Endothelial cell of umbilical vein (primary cell): ENCODE data around the gene AQP7. TPM values are rescaled to one million over a fixed set of nuclear protein-coding genes. Genes with fewer than 3 reads are reported as not detected.

Experiments
- BruUV-seq: library from RNA; stranded (reverse); fragments of 400-500 nt; replicated peaks from 2 replicates; lab custom pipeline; 2021; lab: Mats Ljungman, UMichigan
- CTCF ChIA-PET: fragments of 300-600, 350-600 bp; sonication (Branson Sonifier 250); formaldehyde crosslinking; loops from one replicate; lab custom pipeline; 2021; ENCODE audit warnings: antibody characterized with exemption, inconsistent platforms; lab: Charles Lee
- POLR2A ChIA-PET: fragments of 300-600, 350-600 bp; sonication (Branson Sonifier 250); formaldehyde crosslinking; loops from one replicate; lab custom pipeline; 2021; ENCODE audit warnings: antibody characterized with exemption, inconsistent platforms; lab: Charles Lee
- DNase-seq: peaks from one replicate; pipeline ENCODE4 v3.0.0-alpha.2; 2011; ENCODE audit warnings: low read depth, low spot score
- FAIRE-seq: peaks from 2 replicates; lab custom pipeline; 2011; peaks lifted over from hg19 to GRCh38; lab: Jason Lieb, UNC
- H2AFZ ChIP-seq: 2 replicates; pipeline ENCODE4 v1.6.0; 2012; ENCODE audit warnings: low read depth, low read length, control low read depth, inconsistent platforms
- H3K27ac ChIP-seq: 2 replicates; pipeline ENCODE4 v1.5.1; 2011; ENCODE audit warnings: low read depth, mild to moderate bottlenecking, control low read depth, low read length, moderate library complexity; ENCODE audit not compliant: insufficient read depth
- H3K27me3 ChIP-seq, 2 experiments: 2 replicates each; pipeline versions ENCODE4 v1.6.0 to v1.6.1; 2011; ENCODE audit warnings: low read length in 2 of 2, mixed read lengths in 1 of 2; ENCODE audit not compliant: control insufficient read depth in 2 of 2, insufficient read depth in 2 of 2
- H3K36me3 ChIP-seq, 2 experiments: 2 replicates in 1 of 2; 3 replicates in 1 of 2; pipeline ENCODE4 v1.5.1; 2011; ENCODE audit warnings: low read length in 2 of 2, mild to moderate bottlenecking in 1 of 2, moderate library complexity in 1 of 2; ENCODE audit not compliant: control insufficient read depth in 2 of 2, insufficient read depth in 2 of 2; ENCODE audit errors: extremely low read depth in 1 of 2
- H3K4me1 ChIP-seq: 3 replicates; pipeline ENCODE4 v1.5.1; 2011; ENCODE audit warnings: mild to moderate bottlenecking, low read length; ENCODE audit not compliant: control insufficient read depth, insufficient read depth; ENCODE audit errors: extremely low read depth
- H3K4me2 ChIP-seq: 2 replicates; pipeline ENCODE4 v1.6.1; 2011; ENCODE audit warnings: low read length, control low read depth, mixed read lengths; ENCODE audit not compliant: insufficient read depth
- H3K4me3 ChIP-seq, 3 experiments: fragments of 200-600 bp in 1 of 3; sonication (generic), shearing (Covaris generic) in 1 of 3; replicated peaks in 1 of 3; 2 replicates each; pipeline ENCODE4 v1.5.1; 2011 to 2016; ENCODE audit warnings: control low read depth in 3 of 3, low read length in 3 of 3, mild to moderate bottlenecking in 2 of 3, inconsistent platforms in 1 of 3, low read depth in 1 of 3, moderate library complexity in 1 of 3; ENCODE audit not compliant: insufficient read depth in 1 of 3
- H3K79me2 ChIP-seq: 2 replicates; pipeline ENCODE4 v1.6.0; 2012; ENCODE audit warnings: low read length, inconsistent platforms; ENCODE audit not compliant: control insufficient read depth, insufficient read depth
- H3K9ac ChIP-seq: replicated peaks from 2 replicates; pipeline ENCODE3; 2011; ENCODE audit warnings: low read length, control low read depth; ENCODE audit not compliant: insufficient read depth; ENCODE audit errors: extremely low read depth
- H3K9me1 ChIP-seq: replicated peaks from 3 replicates; pipeline ENCODE4 v1.6.0; 2011; ENCODE audit warnings: mild to moderate bottlenecking, low read length; ENCODE audit not compliant: control insufficient read depth, insufficient read depth; ENCODE audit errors: extremely low read depth
- H3K9me3 ChIP-seq: replicated peaks from 2 replicates; pipeline ENCODE4 v1.5.1; 2012; ENCODE audit warnings: low read length, inconsistent platforms; ENCODE audit not compliant: control insufficient read depth, insufficient read depth
- H4K20me1 ChIP-seq: replicated peaks from 2 replicates; pipeline ENCODE3; 2011; ENCODE audit warnings: mild to moderate bottlenecking, low read length; ENCODE audit not compliant: control insufficient read depth, insufficient read depth; ENCODE audit errors: extremely low read depth
- EZH2 ChIP-seq: IDR thresholded peaks from 2 replicates; pipeline ENCODE4 v1.6.1; 2012; ENCODE audit warnings: borderline replicate concordance, low read depth, mild to moderate bottlenecking, moderate library complexity, low read length, inconsistent platforms; ENCODE audit not compliant: severe bottlenecking
- FOS ChIP-seq: IDR thresholded peaks from 2 replicates; pipeline ENCODE4 v1.6.1; 2011; ENCODE audit warnings: mild to moderate bottlenecking, low read length, moderate library complexity, borderline replicate concordance; ENCODE audit not compliant: insufficient read depth
- GATA2 ChIP-seq: IDR thresholded peaks from 2 replicates; pipeline ENCODE4 v1.7.0; 2011; ENCODE audit warnings: low read depth, mild to moderate bottlenecking, moderate library complexity, mixed read lengths, low read length; ENCODE audit not compliant: insufficient read length, insufficient read depth
- JUN ChIP-seq: IDR thresholded peaks from 2 replicates; pipeline ENCODE4 v1.6.1; 2011; ENCODE audit warnings: borderline replicate concordance, low read depth; ENCODE audit not compliant: insufficient read length, insufficient read depth
- MYC ChIP-seq: IDR thresholded peaks from one replicate; pipeline ENCODE4 v1.6.1; 2011; ENCODE audit warnings: mild to moderate bottlenecking, low read depth, low read length
- POLR2A ChIP-seq: IDR thresholded peaks from 2 replicates; pipeline ENCODE4 v1.6.1; 2012; ENCODE audit warnings: low read depth, mild to moderate bottlenecking, control low read depth, low read length
- POLR2AphosphoS5 ChIP-seq: IDR thresholded peaks from 2 replicates; pipeline ENCODE4 v1.6.1; 2012; ENCODE audit warnings: low read depth, mild to moderate bottlenecking, control low read depth, low read length, moderate library complexity; ENCODE audit not compliant: insufficient read depth
- dilution Hi-C: fragments of 300-500 bp; cut with MboI; formaldehyde crosslinking; loops from one replicate; pipeline ENCODE4 v1.15.0; 2019; ENCODE audit warnings: low sequenced_read_pairs; ENCODE audit not compliant: extremely low pct_ligation_motif_present
- intact Hi-C: fragments of 100-400 bp; cut with micrococcal nuclease; formaldehyde crosslinking; loops from one replicate; pipeline ENCODE4 v1.10.0; 2022
- polyA plus RNA-seq, 4 experiments: library from polyadenylated mRNA; depleted of rRNA in 3 of 4; stranded (reverse) in 3 of 4; unstranded in 1 of 4; fragments of >200 nt; gene quantifications; 2 replicates each; pipeline versions ENCODE4 v1.2.1 to v1.2.3, GENCODE V29; 2011 to 2012; ENCODE audit warnings: missing spikeins in 1 of 4
- total RNA-seq: library from RNA; stranded (reverse); gene quantifications from 2 replicates; pipeline ENCODE4 v1.2.3, GENCODE V29; 2021
- TF ChIP-seq, protein P1 (sequence below), 2 donors: IDR thresholded peaks; 1 replicate in 1 of 2; 2 replicates in 1 of 2; pipeline ENCODE4 v1.5.1; 2011; ENCODE audit warnings: low read length in 2 of 2, mild to moderate bottlenecking in 2 of 2, moderate library complexity in 2 of 2, control low read depth in 1 of 2, inconsistent platforms in 1 of 2, low read depth in 1 of 2; ENCODE audit not compliant: insufficient read depth in 1 of 2; ENCODE audit errors: extremely low read depth in 1 of 2
- TF ChIP-seq, protein P2 (sequence below): IDR thresholded peaks from 2 replicates; pipeline ENCODE4 v1.6.1; 2011; ENCODE audit not compliant: insufficient read depth, insufficient read length

AQP7 gene
- total and polyA plus RNA-seq, 2 donors (not counting 3 experiments of a cell fraction or from before 2014, with no cell fraction given) = 3.7 TPM; not detected in 1

DNA sequence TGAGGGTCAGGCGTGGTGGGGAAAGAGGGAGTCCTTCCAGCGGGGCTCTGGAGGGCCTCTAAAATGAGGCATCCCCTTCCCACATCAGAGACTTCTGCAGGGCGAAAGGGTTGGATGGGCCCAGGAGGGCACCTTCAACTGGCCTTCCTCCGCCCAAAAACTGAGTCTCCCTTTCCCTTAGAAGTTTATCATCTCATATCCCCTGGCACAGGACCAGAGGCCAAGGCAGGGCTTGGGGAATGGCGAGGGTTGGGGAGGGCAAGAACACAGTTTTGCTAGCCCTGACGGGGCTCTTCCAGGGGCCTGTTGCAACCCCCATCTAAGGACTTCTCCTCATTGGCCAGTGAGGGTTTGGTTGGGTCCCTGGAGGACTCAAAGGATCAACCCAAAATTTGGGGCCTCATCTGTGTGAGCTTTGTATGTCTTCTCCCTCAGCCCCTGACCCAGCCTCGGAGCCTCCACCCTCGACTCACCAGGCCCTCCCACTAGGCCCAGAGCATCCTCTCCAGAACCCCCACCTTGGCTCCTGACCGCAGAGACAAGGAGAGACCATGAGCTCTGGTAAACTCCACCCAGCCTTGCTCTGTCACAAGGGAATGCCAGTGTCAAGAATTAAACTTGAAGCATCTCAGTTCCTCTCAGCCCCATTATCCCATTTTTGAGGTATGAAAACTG is 24.1 kb downstream of the AQP7 start:
- Histone ChIP-seq H2AFZ (no peak overlapping the region), H3K79me2 (no peaks in the 10 kb centered on the region), H4K20me1 (no peaks in the 10 kb centered on the region), H3K4me1 (peaks cover 6% of the 10 kb centered on the region), H3K27ac (no peak overlapping the region), H3K9me3 (no peaks in the 10 kb centered on the region), H3K36me3 (no peaks in the 10 kb centered on the region), H3K4me2 (no peak overlapping the region), H3K9me1 (no peaks in the 10 kb centered on the region), H3K4me3 (no peak overlapping the region), H3K27me3 (no peaks in the 10 kb centered on the region), H3K9ac (no peak overlapping the region)
- BruUV-seq = no TSS peak
- CTCF ChIA-PET = interaction anchor here (1.4 to 7.2 kb wide), 2 partner anchors 35 to 75 kb away, joined by 4 to 164 read pairs; no protein-coding TSS in a partner anchor
- FAIRE-seq (no peak), DNase-seq (no peak)
- dilution Hi-C loops = no loop called here
- POLR2A ChIA-PET = no interaction called here
- TF ChIP-seq MYC (no peak), POLR2A (no peak), JUN (no peak), FOS (no peak), EZH2 (no peak), GATA2 (no peak), POLR2AphosphoS5 (no peak)
- TF ChIP-seq, protein P1, sequence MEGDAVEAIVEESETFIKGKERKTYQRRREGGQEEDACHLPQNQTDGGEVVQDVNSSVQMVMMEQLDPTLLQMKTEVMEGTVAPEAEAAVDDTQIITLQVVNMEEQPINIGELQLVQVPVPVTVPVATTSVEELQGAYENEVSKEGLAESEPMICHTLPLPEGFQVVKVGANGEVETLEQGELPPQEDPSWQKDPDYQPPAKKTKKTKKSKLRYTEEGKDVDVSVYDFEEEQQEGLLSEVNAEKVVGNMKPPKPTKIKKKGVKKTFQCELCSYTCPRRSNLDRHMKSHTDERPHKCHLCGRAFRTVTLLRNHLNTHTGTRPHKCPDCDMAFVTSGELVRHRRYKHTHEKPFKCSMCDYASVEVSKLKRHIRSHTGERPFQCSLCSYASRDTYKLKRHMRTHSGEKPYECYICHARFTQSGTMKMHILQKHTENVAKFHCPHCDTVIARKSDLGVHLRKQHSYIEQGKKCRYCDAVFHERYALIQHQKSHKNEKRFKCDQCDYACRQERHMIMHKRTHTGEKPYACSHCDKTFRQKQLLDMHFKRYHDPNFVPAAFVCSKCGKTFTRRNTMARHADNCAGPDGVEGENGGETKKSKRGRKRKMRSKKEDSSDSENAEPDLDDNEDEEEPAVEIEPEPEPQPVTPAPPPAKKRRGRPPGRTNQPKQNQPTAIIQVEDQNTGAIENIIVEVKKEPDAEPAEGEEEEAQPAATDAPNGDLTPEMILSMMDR (IDR thresholded peaks at IDR 0.05; ENCODE audit: extremely low read depth in 1 of 2, insufficient read depth in 1 of 2, low read depth in 1 of 2, low read length in 2 of 2) = no peak
- TF ChIP-seq, protein P2, sequence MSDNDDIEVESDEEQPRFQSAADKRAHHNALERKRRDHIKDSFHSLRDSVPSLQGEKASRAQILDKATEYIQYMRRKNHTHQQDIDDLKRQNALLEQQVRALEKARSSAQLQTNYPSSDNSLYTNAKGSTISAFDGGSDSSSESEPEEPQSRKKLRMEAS = no peak
- intact Hi-C loops = no loop called here
